Trophoblast cell (in vitro differentiated cells and primary cell): Measurements from ENCODE around the gene GRID1.

Experiments used
- DNase-seq, 2 donors: peaks; one replicate each; pipeline ENCODE4 v3.0.0-alpha.2; 2016
- H2AFZ ChIP-seq: 2 replicates; pipeline ENCODE4 v1.6.1; 2013; ENCODE audit warnings: low read length, moderate library complexity, mild to moderate bottlenecking; ENCODE audit not compliant: insufficient read depth, poor library complexity
- H2AK5ac ChIP-seq: 2 replicates; pipeline ENCODE4 v1.6.1; 2013; ENCODE audit warnings: mild to moderate bottlenecking, low read length
- H2BK120ac ChIP-seq: 2 replicates; pipeline ENCODE4 v1.6.1; 2013; ENCODE audit warnings: low read length, mild to moderate bottlenecking, moderate library complexity; ENCODE audit not compliant: insufficient read depth, poor library complexity
- H2BK12ac ChIP-seq: 2 replicates; pipeline ENCODE4 v1.6.1; 2013; ENCODE audit warnings: mild to moderate bottlenecking, low read length, moderate library complexity
- H2BK5ac ChIP-seq: 2 replicates; pipeline ENCODE4 v1.6.1; 2013; ENCODE audit warnings: low read length, low read depth, moderate library complexity, mild to moderate bottlenecking; ENCODE audit not compliant: poor library complexity
- H3K14ac ChIP-seq: 2 replicates; pipeline ENCODE4 v1.6.1; 2013; ENCODE audit warnings: mild to moderate bottlenecking, low read length
- H3K18ac ChIP-seq: 2 replicates; pipeline ENCODE4 v1.6.1; 2013; ENCODE audit warnings: mild to moderate bottlenecking, low read length
- H3K23ac ChIP-seq: 2 replicates; pipeline ENCODE4 v1.6.1; 2013; ENCODE audit warnings: low read length
- H3K27ac ChIP-seq: 2 replicates; pipeline ENCODE4 v1.5.1; 2013; ENCODE audit warnings: low read depth, mild to moderate bottlenecking, inconsistent platforms, low read length, moderate library complexity
- H3K27me3 ChIP-seq: 2 replicates; pipeline ENCODE4 v1.6.1; 2013; ENCODE audit warnings: inconsistent platforms, mild to moderate bottlenecking, low read length, moderate library complexity; ENCODE audit not compliant: insufficient read depth
- H3K36me3 ChIP-seq, 2 experiments: 1 replicate in 1 of 2; 2 replicates in 1 of 2; pipeline ENCODE4 v1.6.1; 2013; ENCODE audit warnings: low read length in 2 of 2, mild to moderate bottlenecking in 2 of 2, moderate library complexity in 1 of 2; ENCODE audit not compliant: insufficient read depth in 2 of 2, control insufficient read depth in 1 of 2
- H3K4ac ChIP-seq: 2 replicates; pipeline ENCODE4 v1.6.1; 2013; ENCODE audit warnings: low read depth, mild to moderate bottlenecking, low read length, moderate library complexity
- H3K4me1 ChIP-seq, 2 experiments: 1 replicate in 1 of 2; 2 replicates in 1 of 2; pipeline ENCODE4 v1.6.1; 2013; ENCODE audit warnings: low read length in 2 of 2, mild to moderate bottlenecking in 2 of 2, moderate library complexity in 1 of 2; ENCODE audit not compliant: insufficient read depth in 2 of 2, control insufficient read depth in 1 of 2
- H3K4me2 ChIP-seq: 2 replicates; pipeline ENCODE4 v1.6.1; 2013; ENCODE audit warnings: inconsistent platforms, mild to moderate bottlenecking, low read length, moderate library complexity
- H3K4me3 ChIP-seq: 2 replicates; pipeline ENCODE4 v1.5.1; 2013; ENCODE audit warnings: mild to moderate bottlenecking, low read depth, low read length, inconsistent platforms
- H3K79me1 ChIP-seq: one replicate; pipeline ENCODE4 v1.6.1; 2013; ENCODE audit warnings: low read length
- H3K79me2 ChIP-seq: 2 replicates; pipeline ENCODE4 v1.6.1; 2013; ENCODE audit warnings: low read length, mild to moderate bottlenecking; ENCODE audit not compliant: control insufficient read depth, insufficient read depth, poor library complexity
- H3K9ac ChIP-seq: 2 replicates; pipeline ENCODE4 v1.6.1; 2013; ENCODE audit warnings: mild to moderate bottlenecking, low read length
- H3K9me3 ChIP-seq: 2 replicates; pipeline ENCODE4 v1.6.1; 2013; ENCODE audit warnings: low read depth, mild to moderate bottlenecking, control low read depth, inconsistent platforms, low read length; ENCODE audit not compliant: insufficient read depth
- H4K12ac ChIP-seq: 2 replicates; pipeline ENCODE4 v1.6.1; 2013; ENCODE audit warnings: low read depth, mild to moderate bottlenecking, low read length, moderate library complexity
- H4K8ac ChIP-seq: 2 replicates; pipeline ENCODE4 v1.6.1; 2013; ENCODE audit warnings: low read depth, mild to moderate bottlenecking, low read length, moderate library complexity
- H4K91ac ChIP-seq: one replicate; pipeline ENCODE4 v1.6.1; 2013; ENCODE audit warnings: low read depth, mild to moderate bottlenecking, low read length, moderate library complexity
- WGBS: extraction: QIAGEN DNeasy Blood & Tissue Kit; methylation state at CpG from one replicate; pipeline ENCODE4 v1.1.7; 2013; ENCODE audit warnings: missing lambda C conversion rate; ENCODE audit not compliant: insufficient read length, insufficient coverage; ENCODE audit errors: extremely low coverage; 5-methylcytosine and 5-hydroxymethylcytosine counted together

Gene GRID1

GRCh38 chr10:85611746-85612377 lies 754.7 kb downstream of the GRID1 start:
- H3K18ac ChIP-seq: no peak overlapping the region
- H2BK12ac ChIP-seq: no peak overlapping the region
- no peak overlapping the region for H2AK5ac ChIP-seq
- H2BK120ac ChIP-seq: no peak overlapping the region
- H4K12ac ChIP-seq: no peak overlapping the region
- H3K4me2 ChIP-seq: no peak overlapping the region
- no peaks in the 10 kb centered on the region for H3K4me1 ChIP-seq
- no peak overlapping the region for H3K9ac ChIP-seq
- no peak overlapping the region for H3K27ac ChIP-seq
- no peak overlapping the region for H3K4ac ChIP-seq
- H3K27me3 ChIP-seq: no peaks in the 10 kb centered on the region
- H3K79me2 ChIP-seq: no peaks in the 10 kb centered on the region
- no peak overlapping the region for H2AFZ ChIP-seq
- H3K4me3 ChIP-seq: no peak overlapping the region
- no peak overlapping the region for H4K8ac ChIP-seq
- no peaks in the 10 kb centered on the region for H3K36me3 ChIP-seq
- no peak overlapping the region for H3K14ac ChIP-seq
- no peak overlapping the region for H4K91ac ChIP-seq
- H3K79me1 ChIP-seq: no peaks in the 10 kb centered on the region
- H3K23ac ChIP-seq: no peak overlapping the region
- no peak overlapping the region for H2BK5ac ChIP-seq
- no peak for DNase-seq
- H3K9me3 ChIP-seq: no peaks in the 10 kb centered on the region
- WGBS: no CpG with 5 or more reads among the region's 7 CpGs

GRCh38 chr10:85611093-85611740 lies 755.4 kb downstream of the GRID1 start:
- no peak overlapping the region for H3K9ac ChIP-seq
- H3K4me1 ChIP-seq: no peaks in the 10 kb centered on the region
- H3K18ac ChIP-seq: no peak overlapping the region
- H2AFZ ChIP-seq: no peak overlapping the region
- no peak overlapping the region for H4K12ac ChIP-seq
- no peak overlapping the region for H2BK5ac ChIP-seq
- no peak overlapping the region for H3K23ac ChIP-seq
- H3K9me3 ChIP-seq: no peaks in the 10 kb centered on the region
- H3K4ac ChIP-seq: no peak overlapping the region
- no peaks in the 10 kb centered on the region for H3K79me2 ChIP-seq
- no peak overlapping the region for H4K8ac ChIP-seq
- H3K27me3 ChIP-seq: no peaks in the 10 kb centered on the region
- H3K27ac ChIP-seq: no peak overlapping the region
- H3K4me3 ChIP-seq: no peak overlapping the region
- H4K91ac ChIP-seq: no peak overlapping the region
- H3K14ac ChIP-seq: no peak overlapping the region
- H2AK5ac ChIP-seq: no peak overlapping the region
- DNase-seq: no peak
- no peak overlapping the region for H2BK12ac ChIP-seq
- no peaks in the 10 kb centered on the region for H3K79me1 ChIP-seq
- H2BK120ac ChIP-seq: no peak overlapping the region
- H3K36me3 ChIP-seq: no peaks in the 10 kb centered on the region
- no peak overlapping the region for H3K4me2 ChIP-seq
- WGBS: no CpG with 5 or more reads among the region's 5 CpGs

- no peak overlapping the region for H2BK120ac ChIP-seq
- H3K23ac ChIP-seq: no peak overlapping the region
- H2BK5ac ChIP-seq: no peak overlapping the region
- no peak overlapping the region for H3K4ac ChIP-seq
- no peak overlapping the region for H2AK5ac ChIP-seq
- H2AFZ ChIP-seq: no peak overlapping the region
- no peaks in the 10 kb centered on the region for H3K79me2 ChIP-seq
- H3K79me1 ChIP-seq: no peaks in the 10 kb centered on the region
- no peak overlapping the region for H3K14ac ChIP-seq
- H3K9ac ChIP-seq: no peak overlapping the region
- H4K12ac ChIP-seq: no peak overlapping the region
- no peak for DNase-seq
- no CpG with 5 or more reads among the region's 3 CpGs for WGBS
- H3K27me3 ChIP-seq: no peaks in the 10 kb centered on the region
- no peak overlapping the region for H3K18ac ChIP-seq
- H4K91ac ChIP-seq: no peak overlapping the region
- no peak overlapping the region for H3K4me3 ChIP-seq
- no peak overlapping the region for H3K27ac ChIP-seq
- H2BK12ac ChIP-seq: no peak overlapping the region
- H4K8ac ChIP-seq: no peak overlapping the region
- H3K4me1 ChIP-seq: no peaks in the 10 kb centered on the region
- H3K9me3 ChIP-seq: no peaks in the 10 kb centered on the region
- no peaks in the 10 kb centered on the region for H3K36me3 ChIP-seq
- no peak overlapping the region for H3K4me2 ChIP-seq
Measured at GRCh38 chr10:85610381-85611092, 756.1 kb downstream of the GRID1 start.

DNA sequence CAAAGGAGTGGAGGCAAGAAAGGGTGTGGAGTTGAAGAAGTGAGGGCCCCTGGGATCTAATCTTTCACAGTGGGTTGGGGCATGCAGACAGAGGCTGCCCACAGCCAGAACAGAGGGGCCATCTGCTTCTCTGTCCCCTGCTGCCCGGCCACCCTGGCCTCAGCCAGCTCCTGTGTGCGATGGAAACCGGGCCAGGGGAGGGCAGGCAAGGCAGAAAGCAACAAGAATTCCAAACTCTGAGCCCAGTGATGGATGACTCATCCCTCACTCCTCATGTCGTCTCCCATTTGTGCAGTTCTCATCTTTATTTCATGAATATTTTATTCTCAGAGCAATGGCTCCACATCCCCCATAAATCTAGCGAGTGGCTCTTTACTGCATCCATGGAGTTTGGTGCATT lies 757.1 kb downstream of the GRID1 start:
- H2BK12ac ChIP-seq: no peak overlapping the region
- no peak overlapping the region for H4K8ac ChIP-seq
- H3K36me3 ChIP-seq: no peaks in the 10 kb centered on the region
- no peak overlapping the region for H3K4me2 ChIP-seq
- no peak overlapping the region for H3K9ac ChIP-seq
- no peaks in the 10 kb centered on the region for H3K4me1 ChIP-seq
- no CpG with 5 or more reads among the region's 5 CpGs for WGBS
- H2BK120ac ChIP-seq: no peak overlapping the region
- H3K4ac ChIP-seq: no peak overlapping the region
- H3K27me3 ChIP-seq: no peaks in the 10 kb centered on the region
- DNase-seq: no peak
- no peaks in the 10 kb centered on the region for H3K79me2 ChIP-seq
- H2BK5ac ChIP-seq: no peak overlapping the region
- no peak overlapping the region for H3K4me3 ChIP-seq
- no peak overlapping the region for H4K12ac ChIP-seq
- no peak overlapping the region for H2AFZ ChIP-seq
- H3K18ac ChIP-seq: no peak overlapping the region
- no peak overlapping the region for H3K23ac ChIP-seq
- no peak overlapping the region for H3K27ac ChIP-seq
- no peak overlapping the region for H4K91ac ChIP-seq
- no peaks in the 10 kb centered on the region for H3K9me3 ChIP-seq
- H2AK5ac ChIP-seq: no peak overlapping the region
- H3K79me1 ChIP-seq: no peaks in the 10 kb centered on the region
- no peak overlapping the region for H3K14ac ChIP-seq
